ENCODE measurements around the gene SLC25A10.

Gene SLC25A10

DNA sequence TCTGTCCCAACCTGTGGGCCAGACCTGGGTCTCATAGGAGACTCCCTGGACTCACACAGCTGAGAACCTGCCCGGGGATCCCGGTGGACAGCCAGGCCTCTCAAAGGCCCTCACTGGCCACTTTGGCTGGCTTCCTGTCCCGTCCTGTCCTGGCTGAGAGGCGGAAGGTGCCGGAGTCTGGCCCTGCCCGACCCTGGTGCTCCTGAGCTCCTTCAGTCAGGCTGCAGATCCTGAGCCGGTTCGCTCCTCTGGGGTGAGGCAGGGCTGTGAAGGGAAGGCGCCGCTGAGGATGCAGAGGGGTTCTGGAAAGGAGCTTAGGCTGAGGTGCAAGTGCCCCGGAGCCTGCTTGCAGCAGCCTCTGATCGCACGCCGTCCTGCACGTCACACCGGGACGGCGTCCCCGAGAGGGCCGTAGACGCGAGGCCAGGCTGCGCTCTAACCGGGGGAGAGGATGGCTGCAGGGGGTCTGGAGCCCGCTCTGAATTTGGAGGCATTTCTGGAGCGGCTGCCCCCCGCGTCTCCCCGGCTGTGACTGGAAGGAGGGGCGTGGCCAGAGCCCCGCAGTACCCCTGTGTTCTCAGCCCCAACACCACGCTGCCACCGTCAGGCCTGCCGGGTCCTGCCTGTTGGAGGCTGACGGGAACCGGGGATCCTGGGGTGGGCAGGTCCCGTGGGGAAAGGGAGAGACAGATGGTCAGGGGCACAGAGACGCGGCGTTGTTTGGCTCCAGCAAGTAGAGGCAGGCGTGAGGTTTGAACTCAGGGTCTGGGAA lies 24.1 kb upstream of the SLC25A10 start:
- TF ChIP-seq, protein P1, sequence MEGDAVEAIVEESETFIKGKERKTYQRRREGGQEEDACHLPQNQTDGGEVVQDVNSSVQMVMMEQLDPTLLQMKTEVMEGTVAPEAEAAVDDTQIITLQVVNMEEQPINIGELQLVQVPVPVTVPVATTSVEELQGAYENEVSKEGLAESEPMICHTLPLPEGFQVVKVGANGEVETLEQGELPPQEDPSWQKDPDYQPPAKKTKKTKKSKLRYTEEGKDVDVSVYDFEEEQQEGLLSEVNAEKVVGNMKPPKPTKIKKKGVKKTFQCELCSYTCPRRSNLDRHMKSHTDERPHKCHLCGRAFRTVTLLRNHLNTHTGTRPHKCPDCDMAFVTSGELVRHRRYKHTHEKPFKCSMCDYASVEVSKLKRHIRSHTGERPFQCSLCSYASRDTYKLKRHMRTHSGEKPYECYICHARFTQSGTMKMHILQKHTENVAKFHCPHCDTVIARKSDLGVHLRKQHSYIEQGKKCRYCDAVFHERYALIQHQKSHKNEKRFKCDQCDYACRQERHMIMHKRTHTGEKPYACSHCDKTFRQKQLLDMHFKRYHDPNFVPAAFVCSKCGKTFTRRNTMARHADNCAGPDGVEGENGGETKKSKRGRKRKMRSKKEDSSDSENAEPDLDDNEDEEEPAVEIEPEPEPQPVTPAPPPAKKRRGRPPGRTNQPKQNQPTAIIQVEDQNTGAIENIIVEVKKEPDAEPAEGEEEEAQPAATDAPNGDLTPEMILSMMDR (IDR thresholded peaks at IDR 0.05; ENCODE audit: low read depth, low read length): no peak

DNA sequence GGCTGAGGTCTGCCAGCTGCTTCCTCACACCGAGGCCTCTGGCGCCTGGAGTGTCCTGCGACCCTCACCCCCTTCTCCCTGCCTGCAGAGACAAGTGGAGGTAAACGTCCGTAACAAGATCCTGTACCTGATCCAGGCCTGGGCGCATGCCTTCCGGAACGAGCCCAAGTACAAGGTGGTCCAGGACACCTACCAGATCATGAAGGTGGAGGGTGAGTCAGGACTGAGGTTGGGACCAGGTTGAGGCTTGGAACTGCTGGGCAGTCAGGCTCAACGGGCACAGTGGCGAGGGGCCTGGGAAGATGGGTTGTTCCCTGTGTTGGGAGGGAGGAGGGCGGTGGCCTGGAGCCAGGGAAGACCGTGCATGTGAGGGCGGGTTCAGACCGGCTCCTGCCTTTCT lies 23.5 kb upstream of the SLC25A10 start:
- TF ChIP-seq, protein P1 (IDR thresholded peaks at IDR 0.05; ENCODE audit: low read depth, low read length): no peak
- no peak for DNase-seq (ENCODE audit: extremely low read depth, low read depth)

More for the DNA sequence above, 24.1 kb upstream of the SLC25A10 start:
- DNase-seq (ENCODE audit: extremely low read depth, low read depth): no peak

DNA sequence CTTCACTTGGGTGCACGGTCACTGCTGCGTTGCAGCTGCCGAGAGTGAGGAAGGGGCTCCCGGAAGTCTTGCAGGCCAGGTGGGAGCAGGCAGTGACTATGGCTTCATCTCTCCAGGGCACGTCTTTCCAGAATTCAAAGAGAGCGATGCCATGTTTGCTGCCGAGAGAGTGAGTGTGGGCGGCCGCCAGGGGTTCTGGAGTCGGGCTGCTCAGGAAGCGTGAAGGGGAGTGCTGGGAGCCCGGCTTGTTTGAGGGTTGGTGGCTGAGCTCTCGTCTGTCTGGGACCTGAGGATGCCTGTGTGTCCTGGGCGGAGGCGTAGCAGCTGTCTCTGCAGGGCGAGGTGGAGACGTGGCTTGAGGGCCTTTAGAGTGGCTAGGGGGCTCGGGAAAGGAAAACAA lies 22.0 kb upstream of the SLC25A10 start:
- TF ChIP-seq, protein P1 (IDR thresholded peaks at IDR 0.05; ENCODE audit: low read depth, low read length): no peak
- no peak for DNase-seq (ENCODE audit: extremely low read depth, low read depth)

DNA sequence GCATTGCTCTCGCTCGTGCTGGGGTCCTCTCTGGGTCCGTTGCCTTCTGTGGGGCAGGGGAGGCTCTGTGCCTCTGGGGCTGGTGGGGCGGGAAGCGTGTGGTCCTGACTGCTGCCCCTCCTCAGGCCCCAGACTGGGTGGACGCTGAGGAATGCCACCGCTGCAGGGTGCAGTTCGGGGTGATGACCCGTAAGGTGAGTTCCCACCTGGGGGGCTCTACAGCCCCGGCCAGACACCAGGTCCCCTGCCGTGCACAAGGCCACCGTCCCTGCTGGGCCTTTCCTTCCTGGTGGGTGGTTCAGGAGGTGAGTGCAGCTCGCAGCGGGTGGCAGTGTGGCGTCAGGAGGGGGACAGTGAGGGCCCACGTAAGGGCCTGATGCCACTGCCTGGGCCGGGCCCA lies 21.5 kb upstream of the SLC25A10 start:
- no peak for DNase-seq (ENCODE audit: extremely low read depth, low read depth)
- TF ChIP-seq, protein P1 (IDR thresholded peaks at IDR 0.05; ENCODE audit: low read depth, low read length): no peak

DNA sequence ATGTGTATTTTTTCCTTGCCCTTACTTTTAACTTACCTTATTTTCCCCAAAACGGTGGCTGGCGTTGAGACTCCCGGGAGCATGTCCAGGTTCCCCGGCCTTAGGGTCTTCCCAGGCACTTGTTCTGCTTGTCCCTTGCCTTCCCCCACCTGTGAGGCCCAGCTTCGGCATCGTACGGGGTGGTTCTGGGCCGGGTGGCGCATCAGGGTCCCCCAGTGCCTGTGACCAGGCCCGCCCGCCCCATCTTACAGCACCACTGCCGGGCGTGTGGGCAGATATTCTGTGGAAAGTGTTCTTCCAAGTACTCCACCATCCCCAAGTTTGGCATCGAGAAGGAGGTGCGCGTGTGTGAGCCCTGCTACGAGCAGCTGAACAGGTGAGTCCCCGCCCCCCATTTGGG lies 20.9 kb upstream of the SLC25A10 start:
- no peak for DNase-seq (ENCODE audit: extremely low read depth, low read depth)
- TF ChIP-seq, protein P1 (IDR thresholded peaks at IDR 0.05; ENCODE audit: low read depth, low read length): no peak

DNA sequence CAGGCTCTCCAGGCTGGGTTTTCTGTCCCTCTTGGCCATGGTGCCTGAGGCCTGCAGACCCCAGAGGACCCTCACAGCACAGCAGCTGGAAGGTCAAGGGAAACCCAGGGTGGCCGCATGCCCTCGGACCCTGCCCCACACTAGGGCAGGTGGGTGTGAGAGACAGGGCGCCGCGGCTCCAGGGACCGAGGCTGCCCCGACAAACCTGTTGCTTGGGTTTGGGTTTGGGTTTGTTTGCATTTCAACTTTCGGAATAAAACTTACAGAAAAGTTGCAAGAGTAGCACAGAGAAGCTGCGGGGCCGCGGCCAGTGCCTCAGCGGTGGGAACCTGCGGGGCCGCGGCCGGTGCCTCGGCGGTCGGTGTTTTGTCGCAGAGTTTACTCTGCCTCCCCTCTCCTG lies 20.5 kb upstream of the SLC25A10 start:
- no peak for DNase-seq (ENCODE audit: extremely low read depth, low read depth)
- TF ChIP-seq, protein P1 (IDR thresholded peaks at IDR 0.05; ENCODE audit: low read depth, low read length): no peak

DNA sequence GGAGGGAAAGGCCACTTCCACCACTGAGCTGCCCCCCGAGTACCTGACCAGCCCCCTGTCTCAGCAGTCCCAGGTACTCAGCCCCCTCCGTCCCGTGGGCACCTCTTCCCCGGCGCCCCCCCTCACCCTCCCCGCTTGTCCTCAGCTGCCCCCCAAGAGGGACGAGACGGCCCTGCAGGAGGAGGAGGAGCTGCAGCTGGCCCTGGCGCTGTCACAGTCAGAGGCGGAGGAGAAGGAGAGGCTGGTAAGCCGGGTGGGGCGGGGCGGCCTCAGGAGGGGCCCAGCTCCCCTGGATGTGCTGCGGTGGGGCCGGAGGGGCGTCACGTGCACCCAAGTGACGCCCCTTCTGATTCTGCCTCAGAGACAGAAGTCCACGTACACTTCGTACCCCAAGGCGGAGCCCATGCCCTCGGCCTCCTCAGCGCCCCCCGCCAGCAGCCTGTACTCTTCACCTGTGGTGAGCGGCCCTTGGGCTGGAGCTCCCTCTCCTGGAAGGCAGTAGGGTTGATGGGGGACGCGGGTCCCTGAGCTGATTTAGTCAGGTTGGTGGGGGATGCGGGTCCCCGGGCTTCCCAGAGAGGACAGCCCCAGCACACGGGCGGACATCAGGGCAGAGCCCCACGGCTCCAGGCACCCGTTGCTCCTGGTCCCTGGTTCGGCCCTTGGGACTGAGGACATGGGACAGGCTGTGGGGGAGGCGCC lies 18.4 kb upstream of the SLC25A10 start:
- TF ChIP-seq, protein P1 (IDR thresholded peaks at IDR 0.05; ENCODE audit: low read depth, low read length): no peak

More for the DNA sequence above, 18.4 kb upstream of the SLC25A10 start:
- no peak for DNase-seq (ENCODE audit: extremely low read depth, low read depth)
